CD4-positive, alpha-beta T cell (primary cell): Measurements from ENCODE around the gene MTHFD1L. TPM values are rescaled to one million over a fixed set of nuclear protein-coding genes. Genes with fewer than 3 reads are reported as not detected.

ENCODE experiments used
- ATAC-seq: fragments of 200-7000 bp; cut with Tn5 transposase; one replicate; pipeline ENCODE4 v1.10.0; 2022; ENCODE audit warnings: mild to moderate bottlenecking; ENCODE audit not compliant: poor library complexity
- CTCF ChIA-PET: fragments of 350-600 bp; sonication (Branson Sonifier 250); formaldehyde crosslinking; loops from one replicate; lab custom pipeline; 2021; ENCODE audit warnings: antibody characterized with exemption, inconsistent platforms; lab: Charles Lee
- POLR2A ChIA-PET: fragments of 350-600 bp; sonication (Branson Sonifier 250); formaldehyde crosslinking; loops from one replicate; lab custom pipeline; 2021; ENCODE audit warnings: antibody characterized with exemption, inconsistent platforms; lab: Charles Lee
- DNase-seq, 14 experiments: peaks; one replicate each; pipeline ENCODE4 v3.0.0-alpha.2; 2013 to 2020; ENCODE audit warnings: mixed read lengths in 2 of 14
- H3K27ac ChIP-seq, 2 donors: one replicate each; pipeline versions ENCODE4 v1.5.1 to v1.7.0; 2013; ENCODE audit warnings: low read length in 2 of 2, low read depth in 1 of 2, mild to moderate bottlenecking in 1 of 2
- H3K27me3 ChIP-seq, 2 experiments: 1 replicate in 1 of 2; 2 replicates in 1 of 2; pipeline versions ENCODE4 v1.6.1 to v1.7.0; 2013; ENCODE audit warnings: low read length in 2 of 2, control low read depth in 1 of 2, mild to moderate bottlenecking in 1 of 2, moderate library complexity in 1 of 2; ENCODE audit not compliant: insufficient read depth in 2 of 2, control insufficient read depth in 1 of 2
- H3K36me3 ChIP-seq: one replicate; pipeline ENCODE4 v1.6.1; 2013; ENCODE audit warnings: low read length, control low read depth; ENCODE audit not compliant: insufficient read depth
- H3K4me1 ChIP-seq: one replicate; pipeline ENCODE4 v1.6.1; 2013; ENCODE audit warnings: low read length, control low read depth; ENCODE audit not compliant: insufficient read depth
- H3K4me3 ChIP-seq: one replicate; pipeline ENCODE4 v1.5.1; 2013; ENCODE audit warnings: mild to moderate bottlenecking, low read length, moderate library complexity
- H3K9me3 ChIP-seq, 2 experiments: 1 replicate in 1 of 2; 2 replicates in 1 of 2; pipeline versions ENCODE4 v1.6.1 to v1.7.0; 2013; ENCODE audit warnings: low read length in 2 of 2, mild to moderate bottlenecking in 2 of 2, control low read depth in 1 of 2, moderate library complexity in 1 of 2; ENCODE audit not compliant: control insufficient read depth in 1 of 2, insufficient read depth in 1 of 2
- H3K27ac Mint-ChIP-seq: one replicate; pipeline ENCODE4 v1.8.0; 2020; ENCODE audit warnings: mixed read lengths
- H3K27me3 Mint-ChIP-seq: one replicate; pipeline ENCODE4 v1.8.0; 2021; ENCODE audit warnings: mixed read lengths
- H3K36me3 Mint-ChIP-seq: one replicate; pipeline ENCODE4 v1.8.0; 2021; ENCODE audit warnings: low read depth, mixed read lengths
- H3K4me1 Mint-ChIP-seq: one replicate; pipeline ENCODE4 v1.8.0; 2021; ENCODE audit warnings: low read depth, mixed read lengths
- H3K4me3 Mint-ChIP-seq: one replicate; pipeline ENCODE4 v1.8.0; 2020; ENCODE audit warnings: mild to moderate bottlenecking, mixed read lengths
- H3K9me3 Mint-ChIP-seq: one replicate; pipeline ENCODE4 v1.8.0; 2020; ENCODE audit warnings: mixed read lengths
- intact Hi-C, 2 experiments: fragments of 100-400 bp; cut with DNase I in 1 of 2; cut with micrococcal nuclease in 1 of 2; formaldehyde crosslinking; loops; one replicate each; pipeline versions ENCODE4 v1.15.1 to v1.9.0; 2023 to 2025; cut with DNase I, micrococcal nuclease
- total RNA-seq, 174 experiments: library from RNA in 2 of 174; stranded (reverse) in 2 of 174; gene quantifications; one replicate each; pipeline ENCODE4 v1.2.3 and lab custom pipeline; 2021 to 2026
- TF ChIP-seq, protein P1 (sequence below): fragments of 200-600 bp; IDR thresholded peaks from one replicate; pipeline ENCODE4 v1.8.0; 2022; ENCODE audit warnings: antibody characterized with exemption, mild to moderate bottlenecking

MTHFD1L gene
- total RNA-seq, 2 experiments from 2014 or later = 8.8 to 9.7 TPM

DNA sequence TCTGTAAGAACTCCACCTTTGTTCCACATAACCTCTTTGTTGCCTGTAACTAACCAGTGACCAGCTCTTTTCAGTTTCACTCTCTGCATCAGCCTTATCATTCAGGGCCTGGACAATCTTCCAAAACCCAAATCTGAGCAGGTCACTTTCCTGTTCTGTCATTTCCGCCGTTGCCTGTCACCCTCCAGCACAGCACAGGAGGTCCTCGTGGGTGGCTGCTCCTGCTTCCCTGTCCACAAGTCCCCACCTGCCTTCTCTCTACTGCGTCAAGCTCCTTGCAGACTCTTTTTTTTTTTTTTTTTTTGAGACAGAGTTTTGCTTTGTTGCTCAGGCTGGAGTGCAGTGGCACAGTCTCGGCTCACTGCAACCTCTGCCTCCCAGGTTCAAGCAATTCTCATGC is 73.9 kb downstream of the MTHFD1L start:
- Mint-ChIP-seq H3K27me3 (no peaks in the 10 kb centered on the region), H3K9me3 (no peaks in the 10 kb centered on the region), H3K36me3 (peaks cover 34% of the 10 kb centered on the region), H3K4me3 (no peak overlapping the region), H3K4me1 (no peaks in the 10 kb centered on the region), H3K27ac (no peak overlapping the region)
- no peaks in the 10 kb centered on the region for H3K9me3 ChIP-seq
- H3K36me3 ChIP-seq = no peaks in the 10 kb centered on the region
- ATAC-seq (no peak), DNase-seq (no peak)
- ChIA-PET POLR2A (no interaction called here), CTCF (no interaction called here)
- TF ChIP-seq, protein P1, sequence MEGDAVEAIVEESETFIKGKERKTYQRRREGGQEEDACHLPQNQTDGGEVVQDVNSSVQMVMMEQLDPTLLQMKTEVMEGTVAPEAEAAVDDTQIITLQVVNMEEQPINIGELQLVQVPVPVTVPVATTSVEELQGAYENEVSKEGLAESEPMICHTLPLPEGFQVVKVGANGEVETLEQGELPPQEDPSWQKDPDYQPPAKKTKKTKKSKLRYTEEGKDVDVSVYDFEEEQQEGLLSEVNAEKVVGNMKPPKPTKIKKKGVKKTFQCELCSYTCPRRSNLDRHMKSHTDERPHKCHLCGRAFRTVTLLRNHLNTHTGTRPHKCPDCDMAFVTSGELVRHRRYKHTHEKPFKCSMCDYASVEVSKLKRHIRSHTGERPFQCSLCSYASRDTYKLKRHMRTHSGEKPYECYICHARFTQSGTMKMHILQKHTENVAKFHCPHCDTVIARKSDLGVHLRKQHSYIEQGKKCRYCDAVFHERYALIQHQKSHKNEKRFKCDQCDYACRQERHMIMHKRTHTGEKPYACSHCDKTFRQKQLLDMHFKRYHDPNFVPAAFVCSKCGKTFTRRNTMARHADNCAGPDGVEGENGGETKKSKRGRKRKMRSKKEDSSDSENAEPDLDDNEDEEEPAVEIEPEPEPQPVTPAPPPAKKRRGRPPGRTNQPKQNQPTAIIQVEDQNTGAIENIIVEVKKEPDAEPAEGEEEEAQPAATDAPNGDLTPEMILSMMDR = no peak
- no peaks in the 10 kb centered on the region for H3K4me1 ChIP-seq
- H3K27me3 ChIP-seq = no peaks in the 10 kb centered on the region
- no peak overlapping the region for H3K27ac ChIP-seq
- no peak overlapping the region for H3K4me3 ChIP-seq
- intact Hi-C loops = no loop called here

DNA sequence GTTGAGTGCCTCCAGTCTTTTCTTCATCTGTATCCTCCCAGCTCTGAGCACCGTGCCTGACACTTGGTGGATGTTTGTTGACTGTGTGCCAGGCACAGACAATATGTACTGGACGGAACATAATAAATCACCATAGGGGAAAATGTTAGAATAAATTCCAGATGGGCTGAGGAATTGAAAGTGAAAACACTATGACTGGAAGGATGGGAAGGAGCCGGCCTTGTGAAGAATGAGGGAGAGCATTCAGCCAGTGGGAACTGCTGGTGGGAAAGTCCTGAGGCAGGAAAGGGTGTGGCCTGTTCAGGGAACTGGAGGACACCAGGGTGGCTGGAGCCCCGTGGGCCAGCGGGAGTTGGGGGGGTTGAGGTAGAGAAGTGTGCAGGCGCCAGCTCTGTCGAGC is 75.4 kb downstream of the MTHFD1L start:
- intact Hi-C loops = no loop called here
- ChIA-PET CTCF (no interaction called here), POLR2A (no interaction called here)
- Histone ChIP-seq H3K9me3 (no peaks in the 10 kb centered on the region), H3K36me3 (peaks cover 3% of the 10 kb centered on the region), H3K4me1 (no peaks in the 10 kb centered on the region), H3K4me3 (no peak overlapping the region), H3K27me3 (no peaks in the 10 kb centered on the region), H3K27ac (no peak overlapping the region)
- no peaks in the 10 kb centered on the region for H3K27me3 Mint-ChIP-seq
- H3K4me1 Mint-ChIP-seq = no peaks in the 10 kb centered on the region
- TF ChIP-seq, protein P1 = no peak
- no peak for DNase-seq
- H3K4me3 Mint-ChIP-seq = no peak overlapping the region
- peaks cover 37% of the 10 kb centered on the region for H3K36me3 Mint-ChIP-seq
- H3K27ac Mint-ChIP-seq = no peak overlapping the region
- no peak for ATAC-seq
- H3K9me3 Mint-ChIP-seq = no peaks in the 10 kb centered on the region

DNA sequence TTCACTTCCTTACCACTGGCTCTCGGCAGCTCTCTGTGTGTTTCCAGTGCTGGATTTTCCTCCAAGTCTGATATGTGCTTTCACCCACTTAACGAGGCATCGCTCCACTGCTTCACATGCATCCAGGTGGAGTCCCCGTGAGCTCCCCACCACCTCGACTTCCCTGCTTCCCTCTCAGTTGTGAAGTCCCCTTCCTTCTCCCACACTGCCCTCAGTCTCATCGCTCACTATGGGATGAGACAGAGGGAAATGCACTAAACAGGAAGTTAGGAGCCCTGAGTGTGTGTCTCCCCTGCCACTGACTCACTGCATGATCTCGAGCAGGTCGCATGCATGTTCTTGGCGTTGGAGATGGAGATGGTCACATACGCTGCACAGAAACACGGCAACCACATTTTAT is 84.0 kb downstream of the MTHFD1L start:
- CTCF ChIA-PET = no interaction called here
- H3K36me3 Mint-ChIP-seq = peaks cover 53% of the 10 kb centered on the region
- intact Hi-C loops = no loop called here
- H3K9me3 ChIP-seq = no peaks in the 10 kb centered on the region
- no peaks in the 10 kb centered on the region for H3K9me3 Mint-ChIP-seq
- peaks cover 9% of the 10 kb centered on the region for H3K36me3 ChIP-seq
- POLR2A ChIA-PET = no interaction called here
- ATAC-seq = no peak
- no peaks in the 10 kb centered on the region for H3K4me1 ChIP-seq
- H3K27me3 ChIP-seq = no peaks in the 10 kb centered on the region
- DNase-seq = no peak
- no peaks in the 10 kb centered on the region for H3K4me1 Mint-ChIP-seq
- no peak overlapping the region for H3K27ac ChIP-seq
- TF ChIP-seq, protein P1 = no peak
- H3K27me3 Mint-ChIP-seq = no peaks in the 10 kb centered on the region
- H3K27ac Mint-ChIP-seq = no peak overlapping the region
- H3K4me3 ChIP-seq = no peak overlapping the region
- H3K4me3 Mint-ChIP-seq = no peak overlapping the region
